ENCODE measurements around the gene TAOK3.
"Not testable (repeated sequence)": the region's sequence is repeated elsewhere in the genome, so short reads cannot be mapped to it uniquely, and the experiment has no call there.

Gene TAOK3

DNA sequence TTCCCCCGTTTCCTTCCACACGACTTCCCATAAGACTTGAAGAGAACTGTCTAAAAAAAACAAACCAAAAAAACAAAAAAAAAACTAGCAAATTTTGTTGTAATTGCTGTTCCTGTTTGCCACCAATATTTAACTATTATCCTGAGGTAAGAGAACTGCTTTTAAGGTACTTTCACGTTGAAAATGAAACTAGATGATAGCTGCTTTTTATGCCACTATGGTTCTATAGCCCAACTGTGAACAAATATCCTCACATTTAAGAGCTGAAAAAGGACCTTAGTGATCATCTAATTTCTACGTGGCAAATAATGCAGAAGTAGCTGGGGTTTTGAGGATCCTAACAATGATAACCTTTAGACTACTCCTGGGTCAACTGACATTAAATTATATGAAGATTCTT lies 98.6 kb downstream of the TAOK3 start:
- TF ChIP-seq POLR2A (IDR thresholded peaks at IDR 0.05; ENCODE audit: low read depth, low read length), result no peak
- no peak for DNase-seq (ENCODE audit: insufficient read length, low spot score)
- no peak for FAIRE-seq

DNA sequence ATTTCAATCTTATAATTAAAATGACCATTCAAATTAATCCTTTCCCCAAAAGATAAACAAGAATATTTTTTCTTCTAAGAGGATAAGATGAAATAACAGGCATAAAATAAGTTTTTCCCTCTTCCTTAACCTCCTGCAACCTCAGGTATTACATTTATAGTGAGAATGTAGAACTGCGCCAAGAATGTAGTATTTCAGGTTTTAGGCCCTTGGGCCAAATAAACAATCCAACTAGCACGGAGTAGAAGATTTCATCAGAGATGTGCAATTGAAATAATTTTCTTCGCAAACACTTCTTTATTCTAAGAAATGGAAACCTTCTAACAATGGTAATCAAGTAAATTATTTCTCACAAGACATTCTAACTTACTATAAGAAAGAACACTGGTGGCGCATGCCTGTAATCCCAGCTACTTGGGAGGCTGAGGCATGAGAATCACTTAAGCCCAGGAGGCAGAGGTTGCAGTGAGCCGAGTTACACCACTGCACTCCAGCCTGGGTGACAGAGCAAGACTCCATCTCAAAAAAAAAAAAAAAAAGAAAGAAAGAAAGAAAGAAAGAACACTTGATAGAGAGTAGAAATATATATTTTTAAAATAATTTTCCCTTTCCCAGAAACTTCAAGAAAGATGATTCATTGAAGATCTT lies 100.8 kb downstream of the TAOK3 start:
- DNase-seq (ENCODE audit: insufficient read length, low spot score), result no peak
- TF ChIP-seq POLR2A (IDR thresholded peaks at IDR 0.05; ENCODE audit: low read depth, low read length), result no peak
- no peak for FAIRE-seq

- DNase-seq (ENCODE audit: insufficient read length, low spot score) (no peak), FAIRE-seq (no peak)
- no peak for TF ChIP-seq POLR2A (IDR thresholded peaks at IDR 0.05; ENCODE audit: low read depth, low read length)
These were observed 101.5 kb downstream of the TAOK3 start for GRCh38 chr12:118271183-118271582.

DNA sequence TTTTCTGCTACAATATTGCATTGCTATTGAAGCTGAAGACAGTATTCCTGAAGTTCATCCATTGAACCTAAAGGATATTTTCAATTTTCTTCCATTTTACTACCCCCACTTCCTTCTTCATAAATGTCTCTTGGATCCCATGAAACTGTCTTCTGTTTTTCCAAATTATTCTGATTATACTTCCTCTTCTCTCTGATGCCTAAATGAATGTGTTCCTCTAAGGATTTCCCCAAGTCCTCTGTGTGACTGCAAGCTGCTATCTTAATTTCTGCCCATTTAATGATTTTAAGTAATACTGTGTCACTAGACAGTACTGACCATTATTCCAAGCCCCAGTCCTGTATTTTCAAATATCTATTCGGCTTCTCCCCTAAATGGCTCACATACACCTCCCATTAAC lies 102.9 kb downstream of the TAOK3 start:
- TF ChIP-seq POLR2A (IDR thresholded peaks at IDR 0.05; ENCODE audit: low read depth, low read length), result no peak
- DNase-seq (ENCODE audit: insufficient read length, low spot score) (no peak), FAIRE-seq (no peak)

DNA sequence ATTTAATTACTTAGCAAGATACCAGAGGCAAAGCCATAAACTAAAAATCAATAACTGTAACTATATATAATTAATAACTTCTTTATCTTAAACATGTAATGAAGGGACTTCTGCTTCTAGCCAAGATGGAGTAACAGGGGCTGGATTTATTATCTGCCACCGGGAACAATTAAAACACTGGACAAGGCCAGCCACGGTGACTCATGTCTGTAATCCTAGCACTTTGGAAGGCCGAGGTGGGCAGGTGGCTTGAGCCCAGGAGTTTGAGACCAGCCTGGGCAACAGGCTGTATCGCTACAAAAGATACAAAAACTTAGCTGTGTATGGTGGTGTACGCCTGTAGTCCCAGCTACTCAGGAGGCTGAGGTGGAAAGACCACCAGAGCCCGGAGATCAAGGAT lies 113.6 kb downstream of the TAOK3 start:
- TF ChIP-seq POLR2A (IDR thresholded peaks at IDR 0.05; ENCODE audit: low read depth, low read length), result no peak
- DNase-seq (ENCODE audit: insufficient read length, low spot score) (no peak), FAIRE-seq (peak; percentile 71)

DNA sequence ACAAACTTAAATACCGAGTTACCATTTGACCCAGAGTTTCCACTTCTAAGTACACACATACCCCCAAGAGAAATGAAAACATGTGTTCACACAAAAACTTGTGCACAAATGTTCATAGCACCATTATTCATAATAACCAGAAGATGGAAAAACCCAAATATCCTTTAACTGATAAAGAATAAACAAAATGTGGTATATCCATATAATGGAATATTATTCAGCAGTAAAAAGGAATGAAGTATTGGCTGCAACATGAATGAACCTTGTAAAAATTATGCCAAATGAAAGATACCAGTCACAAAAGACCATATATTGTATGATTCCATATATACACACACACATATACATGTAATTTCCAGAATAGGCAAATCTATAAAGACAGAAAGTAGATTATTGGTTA lies 116.4 kb downstream of the TAOK3 start:
- TF ChIP-seq POLR2A (IDR thresholded peaks at IDR 0.05; ENCODE audit: low read depth, low read length), result no peak
- no peak for DNase-seq (ENCODE audit: insufficient read length, low spot score)
- FAIRE-seq, result no peak

DNA sequence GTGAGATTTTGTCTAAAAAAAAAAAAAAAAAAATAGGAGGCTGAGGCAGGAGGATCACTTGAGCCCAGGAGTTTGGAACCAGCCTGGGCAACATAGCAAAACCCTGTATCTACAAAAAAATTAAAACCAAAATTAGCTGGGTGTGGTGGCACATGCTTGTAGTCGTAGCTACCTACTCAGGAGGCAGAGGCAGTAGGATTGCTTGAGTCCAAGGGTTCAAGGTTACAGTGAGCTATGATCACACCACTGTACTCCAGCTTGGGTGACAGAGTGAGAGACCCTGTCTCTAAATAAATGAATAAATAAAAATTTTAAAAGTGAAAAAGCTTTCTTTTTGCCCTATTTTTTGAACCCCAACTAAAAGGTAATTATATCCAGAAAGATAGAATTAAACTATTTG lies 123.2 kb downstream of the TAOK3 start:
- FAIRE-seq, result no peak
- TF ChIP-seq POLR2A (IDR thresholded peaks at IDR 0.05; ENCODE audit: low read depth, low read length), result no peak

DNA sequence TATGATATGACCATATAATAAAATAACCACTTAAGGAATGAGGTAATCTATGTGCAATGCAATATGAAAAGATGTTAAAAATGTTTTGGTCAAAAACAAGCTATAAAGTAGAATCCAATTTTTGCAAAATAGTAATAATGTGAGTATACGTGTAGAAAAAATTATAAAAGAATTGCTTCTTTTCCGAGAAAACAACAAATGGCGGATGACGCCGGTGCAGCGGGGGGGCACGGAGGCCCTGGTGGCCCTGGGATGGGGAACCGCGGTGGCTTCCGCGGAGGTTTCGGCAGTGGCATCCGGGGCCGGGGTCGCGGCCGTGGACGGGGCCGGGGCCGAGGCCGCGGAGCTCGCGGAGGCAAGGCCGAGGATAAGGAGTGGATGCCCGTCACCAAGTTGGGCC lies 126.8 kb downstream of the TAOK3 start:
- not testable (repeated sequence) for DNase-seq (ENCODE audit: insufficient read length, low spot score); FAIRE-seq

More for the DNA sequence above, 123.2 kb downstream of the TAOK3 start:
- no peak for DNase-seq (ENCODE audit: insufficient read length, low spot score)

DNA sequence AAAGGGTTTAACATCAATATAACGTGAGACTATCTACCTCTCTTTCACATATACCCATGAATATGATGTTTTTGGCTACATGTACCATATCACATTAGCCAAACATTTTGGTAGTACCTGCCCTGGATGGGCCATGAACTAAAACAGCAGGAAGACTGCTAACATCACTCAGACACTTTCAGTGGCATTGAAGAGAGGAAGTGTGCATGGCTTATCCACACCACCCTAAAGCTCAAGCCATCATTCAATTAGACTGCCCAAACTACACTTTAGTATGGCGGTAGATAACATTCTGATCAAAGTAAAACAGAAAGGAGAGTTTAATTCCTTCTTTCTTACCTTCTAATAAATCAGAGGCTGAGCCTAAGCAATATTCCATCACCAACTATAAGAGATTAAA lies 133.8 kb downstream of the TAOK3 start:
- TF ChIP-seq POLR2A (IDR thresholded peaks at IDR 0.05; ENCODE audit: low read depth, low read length), result no peak
- DNase-seq (ENCODE audit: insufficient read length, low spot score) (no peak), FAIRE-seq (peak; percentile 70)

DNA sequence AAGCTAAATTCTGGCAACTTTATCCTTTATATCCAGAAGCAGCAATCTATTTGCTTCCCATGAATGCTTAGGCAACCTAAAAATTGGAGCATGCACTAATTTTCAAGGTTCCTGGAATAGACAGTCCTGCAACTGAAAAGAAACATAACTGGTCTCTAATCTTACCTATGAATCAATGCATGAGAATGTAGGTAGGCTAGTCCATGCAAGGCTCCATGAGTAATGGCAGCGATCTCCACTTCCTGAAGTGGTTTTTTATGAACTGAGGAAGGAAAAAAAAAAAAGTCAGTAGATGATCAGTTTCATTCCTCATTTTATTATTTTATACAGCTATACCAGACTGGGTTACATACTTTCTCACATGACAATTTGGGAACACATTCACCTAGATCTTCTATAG lies 134.8 kb downstream of the TAOK3 start:
- no peak for TF ChIP-seq POLR2A (IDR thresholded peaks at IDR 0.05; ENCODE audit: low read depth, low read length)
- FAIRE-seq (peak; percentile 94), DNase-seq (ENCODE audit: insufficient read length, low spot score) (peak; percentile 24)

- DNase-seq (ENCODE audit: insufficient read length, low spot score) (no peak), FAIRE-seq (no peak)
- TF ChIP-seq POLR2A (IDR thresholded peaks at IDR 0.05; ENCODE audit: low read depth, low read length), result no peak
These were observed 135.5 kb downstream of the TAOK3 start for GRCh38 chr12:118237052-118237665.

GRCh38 chr12:118220702-118221101 lies 152.0 kb downstream of the TAOK3 start:
- DNase-seq (ENCODE audit: insufficient read length, low spot score), result no peak
- no peak for TF ChIP-seq POLR2A (IDR thresholded peaks at IDR 0.05; ENCODE audit: low read depth, low read length)
- FAIRE-seq, result no peak

GRCh38 chr12:118219772-118220171 lies 152.9 kb downstream of the TAOK3 start:
- TF ChIP-seq POLR2A (IDR thresholded peaks at IDR 0.05; ENCODE audit: low read depth, low read length), result no peak
- FAIRE-seq (no peak), DNase-seq (ENCODE audit: insufficient read length, low spot score) (no peak)

- DNase-seq (ENCODE audit: insufficient read length, low spot score) (no peak), FAIRE-seq (no peak)
- TF ChIP-seq POLR2A (IDR thresholded peaks at IDR 0.05; ENCODE audit: low read depth, low read length), result no peak
These were observed 153.6 kb downstream of the TAOK3 start for GRCh38 chr12:118219106-118219505.

GRCh38 chr12:118213452-118213851 lies 159.3 kb downstream of the TAOK3 start:
- no peak for FAIRE-seq
- no peak for TF ChIP-seq POLR2A (IDR thresholded peaks at IDR 0.05; ENCODE audit: low read depth, low read length)
- no peak for DNase-seq (ENCODE audit: insufficient read length, low spot score)
